OCI-LY1 (cell line): Measurements from ENCODE around the gene COG2.

Experiments used
- EZH2 ChIP-seq: fragments of 200-600 bp; sonication (generic), shearing (Covaris generic); IDR thresholded peaks from 2 replicates; pipeline ENCODE4 v1.8.0; 2017; ENCODE audit warnings: borderline replicate concordance, mixed run types, mild to moderate bottlenecking, antibody characterized with exemption, low read length, moderate library complexity, mixed read lengths
- TF ChIP-seq, protein P1 (sequence below): fragments of 200-600 bp; sonication (generic), shearing (Covaris generic); IDR thresholded peaks from 2 replicates; pipeline ENCODE4 v1.5.1; 2017; ENCODE audit warnings: mild to moderate bottlenecking, antibody characterized with exemption, low read length, moderate library complexity, mixed read lengths

DNA sequence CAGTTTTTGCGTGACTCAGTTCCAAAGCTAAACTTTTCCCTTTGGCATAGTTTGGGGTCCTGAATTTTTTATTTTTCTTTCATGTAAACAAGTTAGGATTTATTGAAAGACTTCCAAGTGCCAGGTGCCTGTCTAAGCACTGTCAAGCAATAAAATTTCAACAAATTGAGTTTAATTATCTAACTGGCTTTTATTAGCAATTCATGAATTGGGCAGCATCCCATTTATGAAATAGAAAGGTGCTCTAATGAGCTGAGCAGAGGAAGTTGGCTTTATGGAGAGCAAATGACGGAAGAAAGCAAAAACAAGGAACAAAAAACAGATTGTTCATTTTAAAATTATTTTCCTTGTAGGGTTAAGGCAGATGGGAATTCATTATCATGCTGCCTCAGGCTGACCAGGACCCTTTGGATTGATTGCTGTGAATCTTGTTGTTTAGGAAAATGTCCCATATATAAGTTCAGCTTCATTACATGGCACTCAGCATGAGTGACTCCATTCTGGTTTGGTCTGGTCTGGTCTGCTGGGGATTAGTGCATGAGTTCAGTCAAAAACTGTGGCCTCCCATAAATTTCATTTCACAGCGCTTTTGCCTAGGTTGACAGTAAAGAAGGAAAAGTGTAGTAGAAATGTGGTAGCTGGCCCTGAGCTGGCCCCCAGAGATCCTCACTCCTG lies 21.5 kb upstream of the COG2 start:
- TF ChIP-seq, protein P1, sequence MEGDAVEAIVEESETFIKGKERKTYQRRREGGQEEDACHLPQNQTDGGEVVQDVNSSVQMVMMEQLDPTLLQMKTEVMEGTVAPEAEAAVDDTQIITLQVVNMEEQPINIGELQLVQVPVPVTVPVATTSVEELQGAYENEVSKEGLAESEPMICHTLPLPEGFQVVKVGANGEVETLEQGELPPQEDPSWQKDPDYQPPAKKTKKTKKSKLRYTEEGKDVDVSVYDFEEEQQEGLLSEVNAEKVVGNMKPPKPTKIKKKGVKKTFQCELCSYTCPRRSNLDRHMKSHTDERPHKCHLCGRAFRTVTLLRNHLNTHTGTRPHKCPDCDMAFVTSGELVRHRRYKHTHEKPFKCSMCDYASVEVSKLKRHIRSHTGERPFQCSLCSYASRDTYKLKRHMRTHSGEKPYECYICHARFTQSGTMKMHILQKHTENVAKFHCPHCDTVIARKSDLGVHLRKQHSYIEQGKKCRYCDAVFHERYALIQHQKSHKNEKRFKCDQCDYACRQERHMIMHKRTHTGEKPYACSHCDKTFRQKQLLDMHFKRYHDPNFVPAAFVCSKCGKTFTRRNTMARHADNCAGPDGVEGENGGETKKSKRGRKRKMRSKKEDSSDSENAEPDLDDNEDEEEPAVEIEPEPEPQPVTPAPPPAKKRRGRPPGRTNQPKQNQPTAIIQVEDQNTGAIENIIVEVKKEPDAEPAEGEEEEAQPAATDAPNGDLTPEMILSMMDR: no peak
- no peak for TF ChIP-seq EZH2
